Testis (tissue), 3 donors: ENCODE results near the gene MAP6. TPM values are rescaled to one million over a fixed set of nuclear protein-coding genes. Genes with fewer than 3 reads are reported as not detected.

ENCODE experiments used
- DNase-seq: peaks from one replicate; pipeline ENCODE4 v3.0.0-alpha.2; 2019
- H3K27ac ChIP-seq, 2 donors: fragments of 200-600 bp; sonication (generic); one replicate each; pipeline ENCODE4 v1.5.1; 2019
- H3K27me3 ChIP-seq: fragments of 200-600 bp; sonication (generic); one replicate; pipeline ENCODE4 v1.5.1; 2019
- H3K36me3 ChIP-seq: fragments of 200-600 bp; sonication (generic); one replicate; pipeline ENCODE4 v1.5.1; 2017; ENCODE audit warnings: low read depth; ENCODE audit errors: missing control alignments
- H3K4me1 ChIP-seq: fragments of 200-600 bp; sonication (generic); one replicate; pipeline ENCODE4 v1.5.1; 2019
- H3K4me3 ChIP-seq, 2 donors: fragments of 200-600 bp; sonication (generic); one replicate each; pipeline ENCODE4 v1.5.1; 2017 to 2019
- H3K9me3 ChIP-seq: fragments of 200-600 bp; sonication (generic); one replicate; pipeline ENCODE4 v1.5.1; 2017
- CTCF ChIP-seq, 3 experiments: fragments of 450-650 bp in 2 of 3; fragments of 200-600 bp in 1 of 3; sonication (generic) in 1 of 3; IDR thresholded peaks; one replicate each; pipeline ENCODE4 v1.5.1; 2016 to 2019; ENCODE audit warnings: antibody characterized with exemption in 3 of 3, mild to moderate bottlenecking in 2 of 3, moderate library complexity in 1 of 3
- POLR2A ChIP-seq: fragments of 450-650 bp; IDR thresholded peaks from one replicate; pipeline ENCODE4 v1.6.1; 2017; ENCODE audit warnings: antibody characterized with exemption, mild to moderate bottlenecking, moderate library complexity
- WGBS, 2 donors: methylation state at CpG; one replicate each; pipeline ENCODE4 v1.1.5; 2018; 5-methylcytosine and 5-hydroxymethylcytosine counted together
- intact Hi-C: fragments of 100-400 bp; cut with DNase I; formaldehyde crosslinking; loops from one replicate; pipeline ENCODE4 v1.15.1; 2023; ENCODE audit warnings: low total_unique reads
- polyA plus RNA-seq: library from polyadenylated mRNA; stranded (reverse); fragments of 350-450 nt; fragmentation: Illumina TruSeq; extraction: RNeasy Lipid Tissue Mini Kit (QIAGEN cat#74804); gene quantifications from one replicate; pipeline ENCODE4 v1.2.3, GENCODE V29; 2014; ENCODE audit warnings: low read depth, low replicate concordance; ENCODE audit not compliant: insufficient read depth
- total RNA-seq, 2 donors: library from RNA; depleted of rRNA; stranded (reverse); fragments of >200 nt; gene quantifications; one replicate each; pipeline ENCODE4 v1.2.3, GENCODE V29; 2016

The MAP6 gene
- total and polyA plus RNA-seq, 3 donors from 2014 or later = 17.8 to 38.1 (median 23.8) TPM

GRCh38 chr11:75583718-75584658, 84.8 kb downstream of the MAP6 start:
- 2 to 7% methylated on average over 39 of the region's 42 CpGs for WGBS, 2 donors
- Histone ChIP-seq H3K36me3 (no peaks in the 10 kb centered on the region), H3K4me3 (peak overlapping the region; percentile 68 to 71), H3K27ac (peak overlapping the region; percentile 93 to 98), H3K9me3 (no peaks in the 10 kb centered on the region), H3K27me3 (no peaks in the 10 kb centered on the region), H3K4me1 (peaks cover 12% of the 10 kb centered on the region)
- TF ChIP-seq POLR2A (no peak), CTCF (IDR thresholded peaks at IDR 0.05) (no peak)
- intact Hi-C loops = no loop called here
- peak; percentile 83 for DNase-seq

- Histone ChIP-seq H3K9me3 (no peaks in the 10 kb centered on the region), H3K4me1 (peaks cover 12% of the 10 kb centered on the region), H3K4me3 (peak overlapping the region; percentile 68 to 71), H3K27me3 (no peaks in the 10 kb centered on the region), H3K27ac (peak overlapping the region; percentile 93 to 98), H3K36me3 (no peaks in the 10 kb centered on the region)
- intact Hi-C loops = no loop called here
- WGBS, 2 donors = 0 to 1% methylated on average over 27 to 37 of the region's 68 CpGs
- TF ChIP-seq CTCF (IDR thresholded peaks at IDR 0.05) (peak; percentile 24 to 54 (median 37)), POLR2A (peak; percentile 5)
- DNase-seq = peak; percentile 60
These were observed 85.7 kb downstream of the MAP6 start for GRCh38 chr11:75582895-75583717.

DNA sequence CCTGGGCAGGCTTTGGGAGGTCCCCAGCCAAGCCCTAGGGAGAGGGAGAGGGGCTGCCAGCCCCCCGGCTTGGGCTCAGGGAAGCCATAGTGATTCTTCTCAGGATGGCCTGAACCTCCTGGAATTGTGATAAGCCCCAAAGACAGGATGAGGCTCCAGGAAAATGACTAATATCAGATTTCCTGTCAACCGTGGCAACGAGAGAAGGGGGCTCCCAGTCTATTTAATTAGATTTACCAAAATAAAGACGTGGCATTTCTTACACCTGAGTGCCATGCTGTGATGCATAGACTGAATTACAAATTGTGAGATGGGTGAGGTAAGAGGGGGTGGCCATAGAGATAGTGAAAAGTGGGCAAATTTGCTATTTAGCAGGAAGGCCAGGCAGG, 86.3 kb downstream of the MAP6 start:
- WGBS, 2 donors = 29 to 49% methylated on average over 4 of the region's 4 CpGs
- intact Hi-C loops = no loop called here
- Histone ChIP-seq H3K27me3 (no peaks in the 10 kb centered on the region), H3K36me3 (no peaks in the 10 kb centered on the region), H3K4me3 (peak overlapping the region; percentile 68 to 71), H3K4me1 (peaks cover 12% of the 10 kb centered on the region), H3K9me3 (no peaks in the 10 kb centered on the region), H3K27ac (peak overlapping the region; percentile 93 to 98)
- no peak for DNase-seq
- TF ChIP-seq CTCF (IDR thresholded peaks at IDR 0.05) (no peak), POLR2A (no peak)

DNA sequence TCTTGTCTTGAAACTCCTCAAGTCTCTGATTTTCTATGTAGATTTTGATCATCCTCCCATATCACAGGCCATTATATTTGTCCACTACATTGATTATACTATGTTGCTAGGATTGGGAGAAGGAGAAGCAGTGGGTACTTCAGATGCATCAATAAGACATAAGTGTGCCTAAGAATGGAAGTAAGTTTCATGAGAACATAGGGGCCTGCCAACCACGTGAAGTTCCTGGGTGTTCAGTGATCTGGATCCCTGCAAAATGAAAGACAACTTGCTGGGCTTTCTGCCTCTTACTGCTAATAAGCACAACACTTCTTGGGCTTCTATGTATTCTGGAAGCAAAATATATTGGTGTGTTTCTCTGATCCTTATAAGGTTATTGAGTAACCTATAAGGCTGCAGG, 89.0 kb downstream of the MAP6 start:
- Histone ChIP-seq H3K9me3 (no peaks in the 10 kb centered on the region), H3K27ac (no peak overlapping the region), H3K27me3 (no peaks in the 10 kb centered on the region), H3K4me1 (peaks cover 16% of the 10 kb centered on the region), H3K4me3 (no peak overlapping the region), H3K36me3 (no peaks in the 10 kb centered on the region)
- intact Hi-C loops = no loop called here
- TF ChIP-seq CTCF (IDR thresholded peaks at IDR 0.05) = no peak
- DNase-seq = no peak
- WGBS, 2 donors = 75 to 76% methylated on average over 1 of the region's 1 CpG
